WI38 (cell line): ENCODE data around the gene GPRIN3.

Source experiments
- H3K4me3 ChIP-seq: 2 replicates; pipeline ENCODE4 v1.5.1; 2011; ENCODE audit warnings: low read depth, mild to moderate bottlenecking, control low read depth, low read length
- TF ChIP-seq, protein P1 (sequence below): IDR thresholded peaks from 2 replicates; pipeline ENCODE4 v1.5.1; 2012; ENCODE audit warnings: low read depth, mild to moderate bottlenecking, control low read depth, low read length

Gene GPRIN3

DNA sequence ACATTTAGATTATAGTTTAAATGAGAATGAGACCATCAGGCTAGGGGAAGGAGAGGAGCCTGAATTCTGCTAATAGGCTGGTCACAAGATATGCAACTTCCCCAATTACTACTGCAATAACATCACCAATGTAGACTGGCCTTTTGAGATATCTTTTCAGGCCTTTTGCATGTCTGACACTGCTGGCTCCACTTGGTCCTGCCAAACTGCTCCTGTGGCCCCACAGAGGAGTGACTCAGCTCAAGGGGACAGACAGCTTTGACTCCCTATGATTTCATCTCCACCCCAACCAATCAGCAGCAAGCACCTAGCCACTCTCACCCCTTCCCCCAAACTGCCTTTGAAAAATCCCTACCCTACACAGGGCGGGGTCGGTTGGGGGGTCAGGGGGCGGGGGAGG is 22.8 kb downstream of the GPRIN3 start:
- TF ChIP-seq, protein P1, sequence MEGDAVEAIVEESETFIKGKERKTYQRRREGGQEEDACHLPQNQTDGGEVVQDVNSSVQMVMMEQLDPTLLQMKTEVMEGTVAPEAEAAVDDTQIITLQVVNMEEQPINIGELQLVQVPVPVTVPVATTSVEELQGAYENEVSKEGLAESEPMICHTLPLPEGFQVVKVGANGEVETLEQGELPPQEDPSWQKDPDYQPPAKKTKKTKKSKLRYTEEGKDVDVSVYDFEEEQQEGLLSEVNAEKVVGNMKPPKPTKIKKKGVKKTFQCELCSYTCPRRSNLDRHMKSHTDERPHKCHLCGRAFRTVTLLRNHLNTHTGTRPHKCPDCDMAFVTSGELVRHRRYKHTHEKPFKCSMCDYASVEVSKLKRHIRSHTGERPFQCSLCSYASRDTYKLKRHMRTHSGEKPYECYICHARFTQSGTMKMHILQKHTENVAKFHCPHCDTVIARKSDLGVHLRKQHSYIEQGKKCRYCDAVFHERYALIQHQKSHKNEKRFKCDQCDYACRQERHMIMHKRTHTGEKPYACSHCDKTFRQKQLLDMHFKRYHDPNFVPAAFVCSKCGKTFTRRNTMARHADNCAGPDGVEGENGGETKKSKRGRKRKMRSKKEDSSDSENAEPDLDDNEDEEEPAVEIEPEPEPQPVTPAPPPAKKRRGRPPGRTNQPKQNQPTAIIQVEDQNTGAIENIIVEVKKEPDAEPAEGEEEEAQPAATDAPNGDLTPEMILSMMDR, result no peak
- H3K4me3 ChIP-seq, result no peak overlapping the region

GRCh38 chr4:89284020-89284424 is 23.6 kb downstream of the GPRIN3 start:
- no peak overlapping the region for H3K4me3 ChIP-seq
- TF ChIP-seq, protein P1, result no peak

GRCh38 chr4:89283226-89284009 is 24.2 kb downstream of the GPRIN3 start:
- TF ChIP-seq, protein P1, result no peak
- H3K4me3 ChIP-seq, result no peak overlapping the region

DNA sequence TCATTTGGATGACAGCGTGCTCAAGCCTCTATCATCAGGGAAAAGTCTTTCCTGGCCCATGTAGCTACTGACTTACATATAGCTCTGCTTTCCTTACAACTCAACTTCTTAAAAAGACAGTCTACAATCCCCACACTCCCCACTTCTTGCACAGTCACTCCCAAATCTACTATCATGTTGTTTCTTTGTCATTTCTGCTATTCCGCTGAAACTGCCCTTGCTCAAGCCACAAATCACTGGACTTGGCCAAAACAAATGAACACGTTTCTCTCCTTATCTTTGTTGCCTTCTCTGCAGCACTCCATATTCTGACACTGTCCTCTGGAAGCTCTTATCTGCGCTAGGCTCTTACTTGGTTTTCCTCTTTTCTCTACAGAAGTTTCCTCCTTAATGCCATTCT is 28.2 kb downstream of the GPRIN3 start:
- no peak overlapping the region for H3K4me3 ChIP-seq
- TF ChIP-seq, protein P1, result no peak

GRCh38 chr4:89277412-89277811 is 30.2 kb downstream of the GPRIN3 start:
- TF ChIP-seq, protein P1, result no peak
- no peak overlapping the region for H3K4me3 ChIP-seq

GRCh38 chr4:89276296-89276695 is 31.3 kb downstream of the GPRIN3 start:
- TF ChIP-seq, protein P1, result no peak
- H3K4me3 ChIP-seq, result no peak overlapping the region

- H3K4me3 ChIP-seq, result no peak overlapping the region
- TF ChIP-seq, protein P1, result no peak
These were observed 32.0 kb downstream of the GPRIN3 start for GRCh38 chr4:89275587-89275986.
